Large intestine (tissue), 3 donors: ENCODE results near the gene CTSL. TPM values are rescaled to one million over a fixed set of nuclear protein-coding genes. Genes with fewer than 3 reads are reported as not detected.

Source experiments
- DNase-seq, 2 donors: peaks; one replicate each; pipeline versions ENCODE4 v3.0.0 to v3.0.0-alpha.2; 2013
- H3K27ac ChIP-seq: one replicate; pipeline ENCODE4 v1.5.1; 2013; ENCODE audit warnings: low read length
- H3K27me3 ChIP-seq: 2 replicates; pipeline ENCODE4 v1.6.1; 2013; ENCODE audit warnings: low read length; ENCODE audit not compliant: control insufficient read depth, insufficient read depth
- H3K36me3 ChIP-seq: 2 replicates; pipeline ENCODE4 v1.6.1; 2013; ENCODE audit warnings: low read length; ENCODE audit not compliant: control insufficient read depth, insufficient read depth
- H3K4me1 ChIP-seq: one replicate; pipeline ENCODE4 v1.6.1; 2013; ENCODE audit warnings: low read length; ENCODE audit not compliant: control insufficient read depth, insufficient read depth
- H3K4me3 ChIP-seq: one replicate; pipeline ENCODE4 v1.5.1; 2013; ENCODE audit warnings: low read length
- H3K9me3 ChIP-seq: one replicate; pipeline ENCODE4 v1.6.1; 2013; ENCODE audit warnings: mild to moderate bottlenecking, low read depth, low read length, moderate library complexity; ENCODE audit not compliant: control insufficient read depth
- WGBS: methylation state at CpG from one replicate; pipeline ENCODE4 v1.1.5; 2013; ENCODE audit warnings: low lambda C conversion rate; ENCODE audit not compliant: insufficient coverage; 5-methylcytosine and 5-hydroxymethylcytosine counted together
- polyA plus RNA-seq: library from polyadenylated mRNA; unstranded; fragments of 120-200 nt; gene quantifications from one replicate; pipeline ENCODE4 v1.2.1, GENCODE V29; 2013

CTSL gene
- polyA plus RNA-seq, 1 donor = 82.0 TPM

- Histone ChIP-seq H3K27ac (no peak overlapping the region), H3K27me3 (no peaks in the 10 kb centered on the region), H3K4me3 (no peak overlapping the region), H3K36me3 (peaks cover 18% of the 10 kb centered on the region), H3K4me1 (peaks cover 33% of the 10 kb centered on the region), H3K9me3 (no peaks in the 10 kb centered on the region)
- no peak for DNase-seq
- no CpG with 5 or more reads among the region's 7 CpGs for WGBS
Observed at GRCh38 chr9:87708986-87709728, 16.8 kb upstream of the CTSL start.

DNA sequence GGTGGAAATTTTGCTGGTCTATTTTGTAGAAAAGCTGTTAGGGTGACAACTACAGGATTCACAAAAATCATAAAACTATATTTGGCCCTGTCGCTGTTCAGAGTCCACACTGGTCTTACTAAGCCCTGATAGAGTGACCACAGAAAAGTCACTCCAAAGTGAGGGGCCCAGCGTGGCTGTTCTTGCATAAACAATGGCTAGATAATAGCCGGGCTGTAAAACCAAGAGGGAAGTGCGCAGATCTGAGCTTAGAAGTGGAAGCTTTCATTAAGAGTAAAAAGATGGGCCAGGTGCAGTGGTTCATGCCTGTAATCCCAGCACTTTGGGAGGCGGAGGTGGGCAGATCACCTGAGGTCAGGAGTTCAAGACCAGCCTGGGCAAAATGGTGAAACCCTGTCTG is 15.5 kb upstream of the CTSL start:
- H3K4me1 ChIP-seq = peaks cover 43% of the 10 kb centered on the region
- H3K4me3 ChIP-seq = no peak overlapping the region
- H3K27me3 ChIP-seq = no peaks in the 10 kb centered on the region
- no CpG with 5 or more reads among the region's 5 CpGs for WGBS
- peak; percentile 57 to 76 for DNase-seq
- H3K9me3 ChIP-seq = no peaks in the 10 kb centered on the region
- peak overlapping the region; percentile 39 for H3K27ac ChIP-seq
- peaks cover 15% of the 10 kb centered on the region for H3K36me3 ChIP-seq

DNA sequence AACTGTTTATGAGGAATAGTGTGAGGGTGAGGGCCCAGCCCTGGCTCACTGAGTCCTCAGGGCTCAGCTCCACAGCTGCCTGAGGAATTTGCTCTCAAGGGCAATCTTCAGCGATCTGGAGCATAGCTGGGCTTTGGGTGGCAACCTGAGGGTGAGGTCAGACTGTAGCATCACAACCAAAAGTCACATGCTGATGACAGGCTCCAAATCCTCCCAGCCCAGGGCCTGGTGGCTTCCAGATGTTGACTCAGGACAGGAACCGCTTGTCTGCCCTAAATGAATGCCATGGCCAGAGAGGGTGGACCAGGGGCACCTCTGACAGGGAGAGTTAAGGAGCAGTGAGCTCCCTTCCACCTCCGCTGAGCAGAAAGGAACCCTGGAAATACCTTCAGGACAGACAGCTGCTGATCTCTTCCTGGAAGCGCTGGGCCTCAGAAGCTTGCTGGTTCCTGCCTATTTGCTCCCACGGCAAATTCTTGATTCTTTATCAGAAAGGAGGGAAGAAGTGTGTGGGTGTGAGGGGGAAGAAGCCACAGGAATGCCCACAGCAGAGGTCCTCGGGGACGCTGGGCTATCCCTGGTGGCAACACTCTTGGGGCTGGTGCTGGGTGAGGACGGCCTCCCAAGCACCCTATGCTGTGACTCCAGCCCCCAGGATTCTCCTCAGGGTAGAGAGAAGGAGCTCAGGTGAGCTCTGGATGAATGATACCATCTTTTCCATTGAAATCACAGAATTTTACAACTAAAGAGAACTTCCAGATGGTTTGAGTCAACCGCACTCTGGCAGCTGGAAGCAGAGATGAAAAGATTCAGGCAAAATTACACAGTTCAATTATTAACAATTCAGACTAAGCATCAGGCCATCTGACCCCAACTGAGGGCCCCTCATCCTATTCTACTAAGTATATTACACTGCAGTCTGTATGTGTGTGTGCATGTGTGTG is 13.8 kb upstream of the CTSL start:
- DNase-seq = peak; percentile 63 to 71
- Histone ChIP-seq H3K27me3 (no peaks in the 10 kb centered on the region), H3K9me3 (no peaks in the 10 kb centered on the region), H3K4me1 (peaks cover 56% of the 10 kb centered on the region), H3K36me3 (peaks cover 3% of the 10 kb centered on the region), H3K4me3 (no peak overlapping the region), H3K27ac (peak overlapping the region; percentile 64)
- WGBS = no CpG with 5 or more reads among the region's 9 CpGs

DNA sequence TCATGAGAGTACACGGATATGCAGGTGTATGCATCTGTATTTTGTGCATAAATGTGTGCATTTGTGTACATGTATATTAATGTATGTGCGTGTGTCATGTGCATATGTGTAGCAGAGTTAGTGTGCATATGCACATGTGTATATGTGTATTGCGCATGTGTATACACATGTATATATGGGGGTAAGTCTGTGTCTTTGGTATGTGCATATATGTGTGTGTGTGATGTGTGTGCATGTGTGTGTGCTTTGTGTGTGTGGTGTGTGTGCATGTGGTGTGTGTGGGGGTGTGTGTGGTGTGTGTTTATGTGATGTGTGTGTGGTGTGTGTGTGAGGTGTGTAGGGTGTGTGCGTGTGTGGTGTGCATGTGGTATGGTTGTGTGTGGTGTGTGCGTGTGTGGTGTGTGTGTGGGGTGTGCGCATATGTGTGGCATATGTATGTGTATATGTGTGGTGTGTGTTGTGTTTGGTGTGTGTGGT is 13.1 kb upstream of the CTSL start:
- no CpG with 5 or more reads among the region's 6 CpGs for WGBS
- no peak overlapping the region for H3K4me3 ChIP-seq
- H3K36me3 ChIP-seq = peaks cover 2% of the 10 kb centered on the region
- DNase-seq = no peak
- H3K27ac ChIP-seq = peak overlapping the region; percentile 64
- H3K4me1 ChIP-seq = peaks cover 56% of the 10 kb centered on the region
- H3K27me3 ChIP-seq = no peaks in the 10 kb centered on the region
- H3K9me3 ChIP-seq = no peaks in the 10 kb centered on the region

- DNase-seq = peak; percentile 51 to 65
- no CpG with 5 or more reads among the region's 11 CpGs for WGBS
- Histone ChIP-seq H3K4me3 (no peak overlapping the region), H3K27me3 (no peaks in the 10 kb centered on the region), H3K4me1 (peaks cover 56% of the 10 kb centered on the region), H3K36me3 (no peaks in the 10 kb centered on the region), H3K9me3 (no peaks in the 10 kb centered on the region), H3K27ac (no peak overlapping the region)
Observed at GRCh38 chr9:87713278-87713987, 12.5 kb upstream of the CTSL start.

GRCh38 chr9:87713988-87714330 is 12.0 kb upstream of the CTSL start:
- H3K27me3 ChIP-seq = no peaks in the 10 kb centered on the region
- H3K36me3 ChIP-seq = no peaks in the 10 kb centered on the region
- H3K27ac ChIP-seq = no peak overlapping the region
- H3K9me3 ChIP-seq = no peaks in the 10 kb centered on the region
- peaks cover 56% of the 10 kb centered on the region for H3K4me1 ChIP-seq
- no peak overlapping the region for H3K4me3 ChIP-seq
- WGBS = 100% methylated on average over 1 of the region's 5 CpGs
- no peak for DNase-seq

DNA sequence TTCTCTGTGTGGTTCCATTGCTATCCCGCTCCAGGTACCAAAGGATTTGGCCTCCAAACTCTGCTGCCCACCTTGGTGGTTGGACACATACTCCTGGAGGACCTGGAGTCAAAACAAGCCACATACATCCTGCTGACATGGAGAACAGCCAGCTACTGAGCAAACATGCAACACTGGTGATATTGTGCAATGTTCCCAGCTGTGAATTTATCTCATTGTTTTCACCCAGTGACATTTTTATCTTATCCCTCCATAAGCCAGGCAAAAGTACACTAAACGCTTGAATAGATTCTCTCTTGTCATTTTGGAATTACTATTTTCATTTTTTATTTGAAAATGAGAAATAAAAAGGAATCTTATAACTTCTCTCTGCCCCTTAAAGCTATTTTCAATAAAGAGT is 11.1 kb upstream of the CTSL start:
- Histone ChIP-seq H3K27me3 (no peaks in the 10 kb centered on the region), H3K27ac (peak overlapping the region; percentile 82), H3K9me3 (no peaks in the 10 kb centered on the region), H3K4me1 (peaks cover 54% of the 10 kb centered on the region), H3K4me3 (no peak overlapping the region), H3K36me3 (no peaks in the 10 kb centered on the region)
- no CpG with 5 or more reads among the region's 2 CpGs for WGBS
- DNase-seq = peak; percentile 73 to 85

- WGBS = no CpG with 5 or more reads among the region's 2 CpGs
- Histone ChIP-seq H3K27ac (peak overlapping the region; percentile 68), H3K36me3 (no peaks in the 10 kb centered on the region), H3K27me3 (no peaks in the 10 kb centered on the region), H3K9me3 (no peaks in the 10 kb centered on the region), H3K4me3 (no peak overlapping the region), H3K4me1 (peaks cover 42% of the 10 kb centered on the region)
- peak; percentile 65 to 80 for DNase-seq
Observed at GRCh38 chr9:87716141-87716540, 9.8 kb upstream of the CTSL start.

DNA sequence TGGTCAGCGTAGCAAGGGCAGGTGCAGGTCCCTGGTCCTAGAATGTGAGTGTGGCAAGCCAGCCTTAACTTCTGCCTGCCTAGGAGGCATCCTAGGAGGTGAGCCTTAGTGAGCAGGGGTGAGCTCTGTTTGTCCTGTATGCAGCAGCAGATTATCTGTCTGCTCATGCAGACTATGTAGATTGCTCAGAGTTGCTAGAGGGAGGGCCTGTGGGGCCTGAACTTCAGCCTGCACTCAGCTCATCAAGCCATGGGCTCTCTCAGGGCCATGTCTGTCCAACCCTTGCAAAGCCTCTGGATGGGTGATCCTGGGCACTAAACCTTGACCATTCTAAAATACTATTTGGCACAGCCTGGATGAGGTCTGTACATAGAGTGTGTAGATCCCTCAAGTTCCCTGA is 8.5 kb upstream of the CTSL start:
- Histone ChIP-seq H3K27ac (peak overlapping the region; percentile 24), H3K36me3 (no peaks in the 10 kb centered on the region), H3K9me3 (no peaks in the 10 kb centered on the region), H3K27me3 (no peaks in the 10 kb centered on the region), H3K4me1 (peaks cover 30% of the 10 kb centered on the region), H3K4me3 (no peak overlapping the region)
- WGBS = no CpG with 5 or more reads among the region's 1 CpG
- DNase-seq = peak in 1 of 2 donors; percentile 51

DNA sequence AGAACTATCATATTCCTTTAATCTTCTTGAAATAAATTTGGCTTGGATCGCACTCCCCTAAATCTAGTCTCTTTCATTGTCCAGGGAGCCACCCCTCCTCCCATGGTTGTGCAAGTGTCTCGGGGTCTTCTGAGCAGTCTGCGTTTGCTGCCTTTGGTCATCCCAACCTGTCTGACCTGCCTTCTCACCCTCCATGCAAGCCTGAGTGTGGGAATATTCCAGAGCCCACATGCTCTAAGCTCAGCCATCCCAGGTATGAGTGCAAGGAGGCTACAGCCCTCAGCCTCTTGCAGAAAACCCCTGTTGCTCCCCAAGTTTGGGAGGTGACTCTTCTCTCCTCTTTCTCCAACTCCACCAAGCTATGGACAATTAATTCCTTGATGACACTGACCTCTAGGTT is 7.7 kb upstream of the CTSL start:
- Histone ChIP-seq H3K27me3 (no peaks in the 10 kb centered on the region), H3K4me1 (peaks cover 28% of the 10 kb centered on the region), H3K27ac (no peak overlapping the region), H3K36me3 (no peaks in the 10 kb centered on the region), H3K4me3 (no peak overlapping the region), H3K9me3 (no peaks in the 10 kb centered on the region)
- no CpG with 5 or more reads among the region's 3 CpGs for WGBS
- no peak for DNase-seq
